GM20000 (cell line): Measurements from ENCODE around the gene GLO1.

ENCODE experiments used
- DNase-seq: peaks from one replicate; pipeline ENCODE4 v3.0.0; 2012; ENCODE audit warnings: low spot score
- TF ChIP-seq, protein P1 (sequence below): IDR thresholded peaks from 2 replicates; pipeline ENCODE4 v1.5.1; 2012; ENCODE audit warnings: mild to moderate bottlenecking, control low read depth; ENCODE audit errors: extremely low read depth, missing control alignments

GLO1 gene

GRCh38 chr6:38646166-38646878 lies 56.6 kb downstream of the GLO1 start:
- TF ChIP-seq, protein P1, sequence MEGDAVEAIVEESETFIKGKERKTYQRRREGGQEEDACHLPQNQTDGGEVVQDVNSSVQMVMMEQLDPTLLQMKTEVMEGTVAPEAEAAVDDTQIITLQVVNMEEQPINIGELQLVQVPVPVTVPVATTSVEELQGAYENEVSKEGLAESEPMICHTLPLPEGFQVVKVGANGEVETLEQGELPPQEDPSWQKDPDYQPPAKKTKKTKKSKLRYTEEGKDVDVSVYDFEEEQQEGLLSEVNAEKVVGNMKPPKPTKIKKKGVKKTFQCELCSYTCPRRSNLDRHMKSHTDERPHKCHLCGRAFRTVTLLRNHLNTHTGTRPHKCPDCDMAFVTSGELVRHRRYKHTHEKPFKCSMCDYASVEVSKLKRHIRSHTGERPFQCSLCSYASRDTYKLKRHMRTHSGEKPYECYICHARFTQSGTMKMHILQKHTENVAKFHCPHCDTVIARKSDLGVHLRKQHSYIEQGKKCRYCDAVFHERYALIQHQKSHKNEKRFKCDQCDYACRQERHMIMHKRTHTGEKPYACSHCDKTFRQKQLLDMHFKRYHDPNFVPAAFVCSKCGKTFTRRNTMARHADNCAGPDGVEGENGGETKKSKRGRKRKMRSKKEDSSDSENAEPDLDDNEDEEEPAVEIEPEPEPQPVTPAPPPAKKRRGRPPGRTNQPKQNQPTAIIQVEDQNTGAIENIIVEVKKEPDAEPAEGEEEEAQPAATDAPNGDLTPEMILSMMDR, result no peak
- DNase-seq, result no peak

GRCh38 chr6:38644951-38645350 lies 58.0 kb downstream of the GLO1 start:
- TF ChIP-seq, protein P1, result no peak
- no peak for DNase-seq

GRCh38 chr6:38640216-38640909 lies 62.6 kb downstream of the GLO1 start:
- TF ChIP-seq, protein P1, result no peak
- DNase-seq, result no peak

DNA sequence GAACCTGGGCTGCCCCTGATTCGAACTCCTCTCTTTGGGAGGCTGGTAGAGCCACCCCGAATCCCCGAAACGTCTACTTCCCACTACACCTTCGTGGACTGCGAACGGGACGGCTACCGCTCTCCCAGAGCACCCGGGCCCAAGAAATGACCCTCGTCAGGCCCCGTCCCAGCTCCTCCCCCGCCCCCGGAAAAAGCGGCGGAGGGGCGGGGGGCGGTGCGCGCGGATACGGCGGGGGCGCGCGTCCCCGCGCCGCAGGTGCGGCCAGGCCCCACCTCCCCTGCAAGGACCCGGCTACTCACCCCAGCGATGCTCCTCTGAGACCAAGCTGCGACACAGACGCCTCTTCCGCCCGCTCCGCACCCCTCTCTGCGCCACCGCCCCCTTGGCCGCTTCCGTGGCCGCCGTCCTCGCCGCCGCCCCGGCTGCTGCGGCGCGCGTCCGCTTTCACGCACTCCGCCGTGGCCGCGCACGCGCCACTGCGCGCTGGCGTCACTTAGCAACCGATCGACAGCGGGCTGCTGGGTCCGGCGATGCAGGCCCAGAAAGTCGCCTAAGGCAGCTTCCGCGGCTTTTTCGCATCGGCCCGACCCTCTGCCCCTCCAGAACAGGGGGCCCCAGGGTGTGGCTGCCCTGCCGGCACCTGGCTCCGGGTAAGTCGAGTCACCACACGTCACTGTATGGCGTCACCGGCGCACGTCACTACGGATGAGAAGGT lies 63.3 kb downstream of the GLO1 start, which contains the start of gene BTBD9:
BTBD9 (minus strand) TSS at position 432 of the 718 bp plus-strand sequence.
- DNase-seq, result peak; percentile 89

DNA sequence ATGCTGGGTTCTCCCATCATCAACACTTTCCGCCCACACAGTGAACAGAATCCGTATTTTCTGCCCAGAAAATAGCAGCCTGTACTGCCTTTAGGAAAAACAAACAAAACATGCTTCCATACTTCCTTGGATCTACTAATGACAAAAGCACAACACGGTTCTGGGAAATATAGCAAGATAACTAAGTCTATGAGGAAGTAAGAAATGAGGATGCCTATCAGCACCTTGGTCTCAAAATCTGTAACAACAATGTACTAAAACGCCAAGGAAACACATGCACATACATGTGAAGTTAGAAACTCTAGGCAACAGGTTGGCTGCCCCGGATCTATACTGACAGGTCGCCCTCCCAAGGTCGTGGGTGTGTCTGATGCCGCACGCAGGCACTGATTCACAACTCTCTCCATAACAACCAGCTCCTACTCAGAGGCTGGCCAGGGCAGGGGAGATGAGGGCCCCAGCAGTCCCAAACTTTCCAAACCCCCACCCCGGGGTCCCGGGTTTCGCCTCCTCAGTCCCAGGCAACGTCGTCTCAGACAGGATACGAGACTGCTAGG lies 63.9 kb downstream of the GLO1 start:
- peak; percentile 57 for DNase-seq
- TF ChIP-seq, protein P1, result no peak

More for the DNA sequence above, 63.3 kb downstream of the GLO1 start, which contains the start of gene BTBD9:
- TF ChIP-seq, protein P1, result no peak

DNA sequence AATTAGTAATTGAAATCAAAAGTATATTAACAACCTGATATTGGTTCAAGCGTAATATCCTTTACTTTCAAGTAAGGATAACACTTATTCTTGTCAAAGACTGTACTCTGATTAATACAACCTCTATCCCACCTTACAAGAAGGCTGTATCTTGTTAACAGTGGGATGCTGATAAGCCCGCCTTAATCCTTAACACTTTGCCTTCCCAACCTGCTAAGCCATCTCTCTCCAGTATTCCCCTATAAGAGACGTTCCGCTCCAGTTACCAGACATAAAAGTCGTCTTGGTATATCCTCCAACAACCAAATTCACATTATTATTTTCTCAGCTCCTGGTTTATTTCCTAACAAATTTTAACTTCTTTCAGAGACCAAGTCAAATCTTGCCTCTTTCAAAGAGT lies 65.2 kb downstream of the GLO1 start:
- TF ChIP-seq, protein P1, result no peak
- no peak for DNase-seq
